Mammary epithelial cell (primary cell): Measurements from ENCODE around the gene LILRA6.

Experiments used
- EZH2 ChIP-seq: IDR thresholded peaks from 2 replicates; pipeline ENCODE4 v1.6.1; 2012; ENCODE audit warnings: low read length, inconsistent platforms, borderline replicate concordance
- TF ChIP-seq, protein P1 (sequence below), 2 donors: IDR thresholded peaks in 1 of 2; conservative IDR thresholded peaks in 1 of 2; 2 replicates each; pipeline ENCODE4 v1.5.1; 2011 to 2012; ENCODE audit warnings: inconsistent platforms in 2 of 2, low read length in 2 of 2, mild to moderate bottlenecking in 2 of 2, control low read depth in 1 of 2, low read depth in 1 of 2; ENCODE audit not compliant: insufficient read depth in 1 of 2; ENCODE audit errors: extremely low read depth in 1 of 2

DNA sequence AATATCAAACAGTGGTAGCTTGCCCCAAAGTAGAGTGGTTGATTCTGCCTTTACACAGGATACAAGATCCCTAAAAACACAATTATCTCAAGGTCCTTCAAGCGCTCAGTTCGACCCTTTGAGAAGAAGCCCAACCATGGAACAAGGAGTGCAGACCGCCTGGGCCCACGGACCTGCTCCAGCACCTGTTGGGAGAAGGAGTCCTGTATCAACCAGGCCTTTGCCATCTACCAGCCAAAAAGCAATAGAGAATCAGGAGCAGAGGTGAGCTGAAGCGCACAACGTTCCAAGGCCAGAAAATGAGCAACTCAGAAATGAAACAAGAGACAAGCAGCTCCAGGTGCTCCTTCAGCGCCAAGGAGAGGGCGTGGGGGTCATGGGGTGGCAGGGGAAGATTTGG lies 13.4 kb downstream of the LILRA6 start:
- TF ChIP-seq, protein P1, sequence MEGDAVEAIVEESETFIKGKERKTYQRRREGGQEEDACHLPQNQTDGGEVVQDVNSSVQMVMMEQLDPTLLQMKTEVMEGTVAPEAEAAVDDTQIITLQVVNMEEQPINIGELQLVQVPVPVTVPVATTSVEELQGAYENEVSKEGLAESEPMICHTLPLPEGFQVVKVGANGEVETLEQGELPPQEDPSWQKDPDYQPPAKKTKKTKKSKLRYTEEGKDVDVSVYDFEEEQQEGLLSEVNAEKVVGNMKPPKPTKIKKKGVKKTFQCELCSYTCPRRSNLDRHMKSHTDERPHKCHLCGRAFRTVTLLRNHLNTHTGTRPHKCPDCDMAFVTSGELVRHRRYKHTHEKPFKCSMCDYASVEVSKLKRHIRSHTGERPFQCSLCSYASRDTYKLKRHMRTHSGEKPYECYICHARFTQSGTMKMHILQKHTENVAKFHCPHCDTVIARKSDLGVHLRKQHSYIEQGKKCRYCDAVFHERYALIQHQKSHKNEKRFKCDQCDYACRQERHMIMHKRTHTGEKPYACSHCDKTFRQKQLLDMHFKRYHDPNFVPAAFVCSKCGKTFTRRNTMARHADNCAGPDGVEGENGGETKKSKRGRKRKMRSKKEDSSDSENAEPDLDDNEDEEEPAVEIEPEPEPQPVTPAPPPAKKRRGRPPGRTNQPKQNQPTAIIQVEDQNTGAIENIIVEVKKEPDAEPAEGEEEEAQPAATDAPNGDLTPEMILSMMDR (conservative IDR thresholded peaks at IDR 0.05 in 1 of 2, IDR thresholded peaks at IDR 0.05 in 1 of 2; ENCODE audit: extremely low read depth in 1 of 2, insufficient read depth in 1 of 2, low read depth in 1 of 2, low read length in 2 of 2), result no peak
- TF ChIP-seq EZH2, result no peak
